HG02840 (cell line): Measurements from ENCODE around the gene AFG3L2.
"Not testable (repeated sequence)": the region's sequence is repeated elsewhere in the genome, so short reads cannot be mapped to it uniquely, and the experiment has no call there.

ENCODE experiments used
- ATAC-seq: cut with Tn5 transposase; IDR thresholded peaks from one replicate; pipeline ENCODE4 v1.9.1; 2021; ENCODE audit warnings: mild to moderate bottlenecking, moderate library complexity, moderate number of reproducible peaks; ENCODE audit not compliant: unreplicated experiment, low FRiP score

Gene AFG3L2

DNA sequence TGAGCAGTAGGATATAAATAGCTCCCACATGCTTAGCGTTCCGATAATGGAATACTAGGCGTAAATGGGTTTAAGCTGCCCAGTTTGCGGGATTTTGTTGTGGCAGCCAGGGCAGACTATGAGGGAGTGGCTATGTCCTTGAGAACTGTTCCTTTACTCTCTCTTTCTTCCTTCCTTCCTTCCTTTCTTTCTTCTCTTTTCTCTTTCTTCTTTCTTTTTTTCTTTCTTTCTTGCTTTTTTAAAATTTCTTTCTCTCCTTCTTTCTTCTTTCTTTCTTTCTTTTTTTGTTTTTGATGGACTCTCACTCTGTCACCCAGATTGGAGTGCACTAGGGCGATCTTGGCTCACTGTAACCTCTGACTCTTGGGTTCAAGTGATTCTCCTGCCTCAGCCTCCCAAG lies 21.6 kb upstream of the AFG3L2 start:
- ATAC-seq, result no peak

DNA sequence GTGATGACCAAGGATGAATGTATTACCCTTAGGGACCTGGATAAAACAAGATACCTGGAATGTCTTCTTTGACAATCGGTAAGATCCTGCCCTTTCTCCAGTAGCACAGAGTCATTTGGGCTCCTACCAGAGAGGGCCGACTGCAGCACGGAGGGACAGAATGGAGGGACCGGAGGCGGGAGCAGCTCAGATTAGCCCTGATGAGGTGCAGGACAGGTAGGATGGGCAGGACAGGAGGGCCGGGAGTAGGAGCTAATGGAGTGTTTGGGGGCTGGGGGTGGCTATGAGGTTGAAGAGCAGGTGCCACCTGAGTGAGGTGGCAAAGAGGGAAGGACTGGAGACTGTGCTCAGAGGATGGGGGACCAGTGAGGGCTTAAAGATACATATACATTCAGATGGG lies 20.8 kb upstream of the AFG3L2 start:
- ATAC-seq, result no peak

DNA sequence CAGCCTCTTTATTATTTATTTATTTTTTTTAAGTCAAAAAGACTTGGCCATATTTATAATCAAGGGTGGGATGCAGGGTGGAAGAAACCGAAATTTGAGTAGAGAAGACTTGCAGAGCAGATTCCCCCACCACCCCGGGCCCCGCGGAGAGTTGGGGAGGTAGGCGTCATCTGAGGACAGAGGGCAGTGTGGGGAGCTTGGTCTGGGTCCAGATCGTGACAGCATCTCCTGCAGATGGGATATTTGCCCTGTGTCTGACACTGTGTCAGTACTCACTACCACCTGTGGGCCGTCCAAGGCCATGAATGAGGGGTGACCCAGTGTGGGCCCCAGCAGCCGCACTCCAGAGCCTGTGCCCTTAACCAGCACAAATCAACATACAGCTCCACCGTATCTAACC lies 20.2 kb upstream of the AFG3L2 start:
- ATAC-seq, result no peak

DNA sequence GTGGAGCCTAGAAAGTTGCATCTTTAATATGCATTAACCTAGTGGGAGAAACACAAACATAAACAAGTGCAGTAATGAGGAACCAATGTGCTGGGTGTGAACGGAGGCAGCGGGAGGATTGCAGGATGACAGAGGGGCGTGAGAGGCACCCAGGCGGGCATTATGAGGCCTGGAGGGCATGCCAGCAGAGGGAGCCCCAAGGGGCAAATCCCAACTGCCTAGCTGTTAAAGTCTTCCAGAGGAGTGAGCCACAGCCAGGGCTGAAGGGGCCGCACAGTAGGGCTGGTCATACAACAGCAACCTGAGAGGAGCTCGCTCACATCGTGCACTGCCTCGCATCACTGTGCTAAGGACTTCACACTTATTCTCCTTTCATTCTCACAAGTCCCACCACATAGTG lies 17.4 kb upstream of the AFG3L2 start:
- ATAC-seq, result no peak

DNA sequence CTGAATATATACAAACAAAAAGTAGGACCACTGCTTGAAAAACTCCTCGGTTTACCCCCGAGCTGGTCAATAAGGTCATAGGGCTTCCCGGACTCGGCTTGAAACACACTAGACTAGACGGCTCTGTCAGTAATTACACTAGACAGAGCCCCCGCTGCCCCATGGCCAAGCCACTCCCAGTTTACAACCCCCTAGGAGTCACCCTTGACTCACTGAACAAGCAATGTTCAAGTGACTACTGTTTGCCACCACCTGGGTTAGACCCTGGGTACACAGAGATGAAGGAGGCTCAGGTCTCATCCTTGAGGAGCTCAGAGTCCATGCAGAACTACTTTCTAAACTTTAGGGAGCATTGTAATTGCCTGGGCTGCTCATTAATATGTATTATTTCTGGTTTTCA lies 17.0 kb upstream of the AFG3L2 start:
- no peak for ATAC-seq

DNA sequence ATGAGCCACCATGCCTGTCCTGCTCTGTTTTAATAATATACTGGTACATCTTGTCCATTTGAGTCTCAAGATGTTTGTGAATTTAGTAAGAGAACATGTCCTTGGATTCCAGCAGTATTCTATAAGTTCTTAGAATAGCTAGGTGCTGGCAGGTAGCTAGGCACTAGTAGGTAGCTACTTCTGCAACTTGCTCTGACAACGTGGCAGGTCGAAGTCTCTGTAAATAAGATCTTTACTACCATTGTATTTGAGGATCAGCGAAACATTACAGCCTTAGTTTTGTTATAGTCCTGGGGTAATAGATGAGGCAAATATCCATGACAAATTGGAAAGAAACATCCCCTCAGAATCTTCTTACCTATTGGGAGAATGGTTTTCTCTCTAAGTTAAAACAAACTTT lies 16.5 kb upstream of the AFG3L2 start:
- ATAC-seq, result no peak

DNA sequence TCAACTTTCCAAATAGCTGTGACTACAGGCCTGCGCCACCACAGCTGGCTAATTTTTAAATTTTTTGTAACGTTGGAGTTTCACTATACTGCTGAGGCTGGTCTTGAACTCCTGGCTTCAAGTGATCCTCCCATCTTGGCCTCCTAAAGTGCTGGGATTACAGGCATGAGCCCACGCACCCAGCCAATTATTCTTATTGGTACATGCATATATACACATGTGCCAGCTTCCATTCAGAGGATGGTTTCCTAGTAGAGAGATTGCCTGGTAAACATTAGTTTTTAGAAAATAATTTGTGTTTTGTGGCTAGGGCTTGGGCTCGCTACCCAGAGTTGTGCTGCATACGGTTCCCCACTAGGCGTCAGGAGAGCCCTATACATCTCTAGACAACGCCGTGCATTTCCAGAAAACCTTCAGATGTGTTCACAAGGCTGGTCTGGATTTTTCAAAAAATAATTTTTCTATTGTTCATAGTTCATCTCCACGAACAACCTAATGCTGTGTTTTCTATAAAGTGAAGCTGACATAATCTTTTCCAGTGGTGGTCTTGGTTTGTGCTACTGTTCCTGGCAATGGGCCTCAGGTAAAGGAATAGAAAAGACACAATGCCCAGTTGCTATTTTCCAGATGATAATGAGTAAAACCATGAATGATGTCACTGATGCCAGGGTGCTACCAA lies 14.6 kb upstream of the AFG3L2 start:
- no peak for ATAC-seq

DNA sequence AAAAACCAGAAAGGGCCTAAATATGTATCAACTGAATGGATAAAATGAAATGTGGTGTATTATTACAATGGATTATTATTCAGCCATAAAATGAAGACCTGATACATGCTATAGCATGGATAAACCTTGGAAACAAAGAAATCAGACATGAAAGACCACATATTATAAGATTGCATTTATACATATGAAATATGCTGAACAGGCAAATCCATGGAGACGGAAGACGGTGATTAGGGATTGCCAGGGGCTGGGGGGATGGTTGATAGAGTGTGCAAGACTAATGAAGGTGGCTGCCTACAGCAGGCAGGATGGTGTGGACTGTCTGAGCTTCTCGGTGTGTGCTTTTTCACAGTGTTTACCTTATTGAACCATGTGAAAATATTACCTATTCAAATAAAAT lies 11.4 kb upstream of the AFG3L2 start:
- no peak for ATAC-seq

DNA sequence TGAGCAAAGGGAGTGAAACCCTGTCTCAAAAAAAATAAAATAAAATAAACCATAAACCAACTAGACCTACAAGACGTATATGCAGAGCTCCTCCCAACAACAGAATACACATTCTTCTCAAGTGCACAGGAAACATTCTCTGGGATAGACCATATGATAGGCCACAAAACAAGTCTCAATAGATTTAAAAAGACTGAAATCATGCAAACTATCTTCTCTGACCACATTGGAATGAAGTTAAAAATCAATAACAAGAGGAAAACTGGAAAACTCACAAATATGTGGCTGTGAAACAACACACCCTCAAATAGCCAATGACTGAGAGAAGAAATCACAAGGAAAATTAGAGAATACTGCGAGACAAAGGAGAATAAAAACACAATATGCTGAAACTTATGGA lies 7.2 kb upstream of the AFG3L2 start:
- ATAC-seq, result no peak

DNA sequence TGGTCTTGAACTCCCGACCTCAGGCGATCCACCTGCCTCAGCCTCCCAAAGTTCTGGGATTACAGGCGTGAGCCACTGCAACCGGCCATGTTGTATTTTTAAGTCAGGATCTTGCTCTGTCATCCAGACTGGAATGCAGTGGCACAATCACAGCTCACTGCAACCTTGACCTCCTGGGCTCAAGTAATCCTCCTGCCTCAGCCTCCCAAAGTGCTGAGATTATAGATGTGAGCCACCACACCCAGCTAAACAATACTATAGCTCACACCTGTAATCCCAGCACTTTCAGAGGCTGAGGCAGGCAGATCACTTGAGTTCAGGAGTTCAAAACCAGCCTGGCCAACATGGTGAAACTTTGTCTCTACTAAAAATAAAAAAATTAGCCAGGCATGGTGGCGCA lies 6.7 kb upstream of the AFG3L2 start:
- not testable (repeated sequence) for ATAC-seq

DNA sequence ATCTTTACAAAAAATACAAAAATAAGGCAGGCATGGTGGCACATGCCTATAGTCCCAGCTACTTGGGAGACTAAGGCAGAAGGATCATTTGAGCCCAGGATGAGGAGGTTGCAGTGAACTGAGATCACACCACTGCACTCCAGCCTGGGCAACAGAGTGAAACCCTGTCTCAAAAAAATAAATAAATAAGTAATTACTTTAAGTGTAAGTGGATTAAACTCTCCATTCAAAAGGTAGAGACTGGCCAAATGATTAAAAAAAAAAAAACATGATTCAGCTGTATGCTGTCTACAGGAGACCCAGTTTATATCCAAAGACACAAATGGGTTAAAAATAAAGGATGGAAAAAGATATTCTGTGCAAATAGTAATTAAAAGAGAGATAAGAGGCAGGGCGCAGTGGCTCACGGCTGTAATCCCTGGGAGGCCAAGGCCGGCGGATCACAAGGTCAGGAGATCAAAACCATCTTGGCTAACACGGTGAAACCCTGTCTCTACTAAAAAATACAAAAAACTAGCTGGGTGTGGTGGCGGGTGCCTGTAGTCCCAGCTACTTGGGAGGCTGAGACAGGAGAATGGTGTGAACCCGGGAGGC lies 5.3 kb upstream of the AFG3L2 start:
- ATAC-seq, result not testable (repeated sequence)

DNA sequence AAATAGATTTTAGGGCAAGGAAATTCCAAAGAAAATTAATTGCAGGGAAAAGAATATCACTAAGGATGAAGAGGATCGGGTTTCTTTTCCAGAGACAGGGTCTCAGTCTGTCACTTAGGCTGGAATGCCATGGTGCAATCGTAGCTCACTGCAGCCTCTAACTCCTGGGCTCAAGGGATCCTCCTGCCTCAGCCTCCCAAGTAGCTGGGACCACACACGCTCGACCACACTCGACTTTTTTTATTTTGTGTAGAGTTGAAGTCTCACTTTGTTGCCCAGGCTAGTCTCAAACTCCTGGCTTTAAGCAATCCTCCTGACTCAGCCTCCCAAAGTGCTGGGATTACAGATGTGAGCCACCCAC lies 1.2 kb upstream of the AFG3L2 start:
- ATAC-seq, result not testable (repeated sequence)

DNA sequence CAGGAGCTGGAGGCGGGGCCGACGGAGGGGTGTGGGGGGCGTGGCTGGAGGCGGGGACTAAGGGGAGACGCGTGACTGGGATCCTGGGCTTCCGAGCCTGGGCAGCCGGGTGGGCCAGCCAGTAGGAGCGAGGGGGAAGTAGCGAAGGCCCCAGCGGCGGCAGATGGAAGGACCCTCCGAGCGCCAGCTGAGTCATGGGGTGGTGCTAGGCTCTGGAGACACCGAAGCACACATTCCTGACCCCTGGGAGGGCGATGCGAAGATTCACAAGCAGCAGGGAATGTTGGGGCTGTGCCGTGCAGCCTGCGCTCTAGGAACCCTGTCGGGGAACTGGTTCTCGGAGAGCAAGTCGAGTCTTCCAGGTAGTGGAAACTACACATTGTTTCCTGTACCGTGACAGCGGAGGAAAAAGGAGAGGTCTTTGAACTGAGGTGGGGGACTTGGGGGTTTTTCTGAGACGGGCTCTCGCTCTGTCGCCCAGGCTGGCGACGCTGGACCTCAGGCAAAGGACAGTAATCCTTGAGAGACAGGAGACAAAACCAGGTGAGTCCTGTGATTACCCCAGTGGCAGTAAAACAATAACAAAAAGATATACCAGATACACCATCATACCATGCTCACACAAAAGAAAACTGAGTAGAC lies 650 bp upstream of the AFG3L2 start:
- ATAC-seq, result peak; percentile 53

DNA sequence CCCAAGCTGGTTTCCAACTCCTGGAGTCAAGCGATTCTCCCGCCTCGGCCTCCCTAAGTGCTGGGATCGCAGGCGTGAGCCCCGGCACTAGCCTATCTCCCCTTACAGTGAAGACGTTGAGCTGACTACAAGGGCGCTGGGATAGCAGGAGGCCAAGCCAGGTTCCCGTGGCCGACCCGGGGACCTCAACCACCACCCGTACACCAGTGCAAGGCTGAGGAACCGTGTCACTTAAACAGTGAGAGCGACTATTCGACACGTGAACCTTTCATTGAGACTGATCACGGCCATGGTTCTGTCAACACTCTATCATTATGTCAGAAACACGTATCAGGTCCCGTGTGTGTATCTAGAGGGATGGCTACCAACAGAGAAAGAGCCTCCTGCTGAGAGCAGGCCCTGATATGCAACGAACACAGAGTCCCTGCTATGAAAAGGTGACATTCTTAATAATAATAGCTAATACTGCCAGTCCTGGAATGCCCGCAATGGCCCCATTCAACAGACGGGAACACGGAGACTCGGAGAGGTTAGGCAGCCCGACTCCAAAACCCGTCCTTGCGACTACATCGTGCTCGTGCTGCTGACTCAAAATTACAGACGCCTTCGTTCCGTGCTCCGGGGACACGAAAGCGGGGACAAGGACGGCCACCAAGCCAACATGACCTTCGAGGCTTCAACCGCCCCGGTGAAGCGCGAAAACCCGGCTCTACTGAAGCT lies 833 bp downstream of the AFG3L2 start:
- ATAC-seq, result no peak

DNA sequence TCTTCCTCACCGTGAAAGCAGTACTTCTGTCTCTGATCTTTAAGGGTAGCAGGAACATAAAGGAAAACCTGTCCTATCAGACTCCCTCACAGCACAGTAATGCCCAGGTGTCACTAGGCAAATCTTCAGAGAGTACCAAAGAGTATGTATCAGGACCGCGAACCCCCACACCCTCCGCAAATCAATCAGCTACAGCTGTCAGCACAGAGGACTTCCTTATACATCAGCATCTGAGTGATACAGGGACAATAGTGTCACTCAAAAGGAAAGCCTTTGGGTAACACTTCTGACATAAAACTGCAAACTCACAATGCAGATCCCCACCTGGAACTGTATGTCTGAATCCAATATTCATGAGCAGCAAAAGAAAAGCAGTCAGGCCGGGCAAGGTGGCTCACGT lies 2.6 kb downstream of the AFG3L2 start:
- no peak for ATAC-seq

DNA sequence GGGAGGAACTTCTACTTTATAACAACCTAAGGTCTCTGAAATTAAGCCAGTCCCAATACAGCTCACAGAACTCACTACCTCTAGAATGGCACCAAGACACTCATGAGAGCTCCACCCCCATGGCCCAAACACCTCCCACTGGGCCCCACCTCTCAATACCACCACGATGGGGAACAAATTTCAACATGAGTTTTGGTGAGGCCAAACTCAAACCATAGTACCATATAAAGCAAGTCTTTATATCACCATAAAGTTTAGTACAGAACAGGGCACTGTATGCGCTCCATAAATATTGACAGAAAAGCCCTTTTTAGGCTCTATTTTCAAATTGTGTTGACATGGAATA lies 3.3 kb downstream of the AFG3L2 start:
- no peak for ATAC-seq

DNA sequence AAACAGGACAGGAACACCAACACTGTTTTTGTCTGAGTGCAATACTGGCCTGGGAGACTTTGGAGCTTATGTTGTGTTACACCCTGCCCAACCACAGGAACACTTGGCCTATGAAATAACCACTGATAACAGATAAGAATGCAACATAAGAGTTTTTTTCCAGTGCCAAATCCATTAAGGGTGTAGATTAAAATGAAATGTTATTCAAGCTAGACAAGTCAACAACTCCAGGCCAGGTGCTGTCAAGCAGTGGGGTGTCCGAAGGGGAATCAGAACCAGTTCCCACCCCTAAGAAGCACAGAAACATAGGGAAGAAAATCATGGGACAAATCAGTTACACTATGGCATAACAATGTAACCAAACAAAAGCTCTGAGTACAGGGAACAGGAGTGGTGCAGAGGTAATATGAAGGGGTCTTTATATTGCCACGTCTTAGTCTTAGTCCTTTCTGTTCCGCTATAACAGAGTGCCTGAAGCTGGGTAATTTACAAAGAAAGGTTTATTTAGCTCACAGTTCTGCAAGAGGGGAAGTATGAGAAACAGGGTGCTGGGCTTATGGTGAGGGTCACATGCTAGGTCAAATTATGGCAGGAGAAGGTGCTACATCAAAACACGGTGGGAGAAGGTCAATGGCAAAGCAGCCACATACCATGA lies 3.8 kb downstream of the AFG3L2 start:
- ATAC-seq, result no peak

DNA sequence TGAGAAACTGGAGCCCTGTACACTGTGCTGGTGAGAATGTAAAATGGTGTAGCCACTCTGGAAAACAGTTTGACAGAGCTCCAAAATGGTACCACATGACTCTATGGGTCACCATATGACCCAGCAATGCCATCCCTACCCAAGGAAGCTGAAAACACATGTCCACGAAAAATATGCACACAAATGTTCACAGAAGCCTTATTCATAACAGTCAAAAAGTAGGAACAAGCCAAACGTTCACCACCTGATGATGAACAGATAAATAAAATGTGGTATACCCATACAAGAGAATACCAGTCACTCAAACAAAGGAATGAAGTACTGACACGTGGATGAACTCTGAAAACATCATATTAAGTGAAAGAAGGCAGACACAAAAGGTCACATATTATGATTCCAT lies 4.6 kb downstream of the AFG3L2 start:
- no peak for ATAC-seq

DNA sequence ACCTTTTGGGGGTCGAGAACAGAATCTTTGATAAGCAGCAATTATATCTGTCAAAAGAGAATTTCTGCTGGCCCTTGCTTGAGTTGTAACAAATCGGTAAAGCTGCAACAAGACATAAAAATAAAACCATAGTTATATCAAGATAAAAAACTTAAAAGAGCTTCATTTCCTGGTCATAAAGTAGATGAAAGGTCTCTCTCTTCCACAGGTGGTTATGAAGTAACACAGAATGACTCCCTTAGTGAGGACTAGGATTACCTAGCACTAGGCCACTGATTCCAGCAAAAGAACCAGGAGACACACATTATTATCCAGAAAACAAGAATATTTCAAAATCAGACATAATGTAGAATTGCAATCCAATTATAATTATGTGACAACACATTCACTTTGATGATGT lies 5.4 kb downstream of the AFG3L2 start:
- no peak for ATAC-seq

DNA sequence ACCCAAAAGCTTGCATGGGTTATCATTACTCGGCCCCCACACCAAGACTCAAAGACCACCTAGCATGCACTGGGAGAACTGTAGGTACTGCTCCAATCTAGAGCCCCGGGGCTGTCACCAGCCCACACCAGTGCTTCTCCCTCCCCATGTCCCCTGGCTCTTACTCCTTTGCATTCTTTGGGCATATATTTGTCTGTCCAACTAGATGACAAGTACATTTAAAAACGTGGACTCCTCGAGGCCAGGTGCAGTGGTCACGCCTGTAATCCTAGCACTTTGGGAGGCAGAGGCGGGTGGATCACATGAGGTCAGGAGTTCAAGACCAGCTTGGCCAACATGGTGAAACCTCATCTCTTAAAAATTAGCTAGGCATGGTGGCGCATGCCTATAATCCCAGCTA lies 7.8 kb downstream of the AFG3L2 start:
- no peak for ATAC-seq

DNA sequence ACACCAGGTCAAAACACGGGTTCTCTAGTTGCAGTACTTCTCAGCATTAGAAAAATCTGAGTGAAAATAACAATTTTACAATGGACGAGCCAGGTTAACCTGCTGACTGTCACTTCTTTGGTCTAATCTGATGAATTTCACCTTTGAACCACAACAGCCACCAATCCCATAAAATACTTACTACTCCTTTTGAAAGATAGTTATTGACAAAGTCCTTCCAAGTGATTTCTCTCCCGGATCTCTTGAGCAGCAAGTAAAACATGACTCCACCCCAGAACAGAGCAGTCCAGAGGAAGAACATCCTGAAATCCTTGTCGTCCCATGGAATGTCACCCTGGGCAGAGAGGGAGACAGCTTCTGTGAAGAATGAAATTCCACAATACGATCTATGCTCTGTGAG lies 10.2 kb downstream of the AFG3L2 start:
- no peak for ATAC-seq
